Psoas muscle (tissue), 8 donors: ENCODE data around the gene TRIM42. TPM values are rescaled to one million over a fixed set of nuclear protein-coding genes. Genes with fewer than 3 reads are reported as not detected.

Experiments
- ATAC-seq, 4 donors: fragments of 200-7000 bp; cut with Tn5 transposase; one replicate each; pipeline ENCODE4 v1.9.1; 2020; ENCODE audit warnings: moderate library complexity in 3 of 4, mild to moderate bottlenecking in 2 of 4
- DNase-seq, 2 donors: peaks; one replicate each; pipeline ENCODE4 v3.0.0-alpha.2; 2020
- H3K27ac ChIP-seq: fragments of 200-600 bp; one replicate; pipeline ENCODE4 v1.8.0; 2022
- H3K27me3 ChIP-seq, 3 donors: fragments of 200-600 bp in 1 of 3; one replicate each; pipeline versions ENCODE4 v1.6.1 to v1.8.0; 2013 to 2022; ENCODE audit warnings: low read length in 2 of 3, mild to moderate bottlenecking in 2 of 3, moderate library complexity in 1 of 3; ENCODE audit not compliant: insufficient read depth in 3 of 3
- H3K36me3 ChIP-seq, 2 donors: fragments of 200-600 bp in 1 of 2; one replicate each; pipeline versions ENCODE4 v1.6.1 to v1.8.0; 2013 to 2022; ENCODE audit warnings: low read depth in 1 of 2, mild to moderate bottlenecking in 1 of 2, moderate library complexity in 1 of 2; ENCODE audit not compliant: insufficient read depth in 1 of 2
- H3K4me1 ChIP-seq: fragments of 200-600 bp; one replicate; pipeline ENCODE4 v1.8.0; 2022
- H3K4me3 ChIP-seq: fragments of 200-600 bp; one replicate; pipeline ENCODE4 v1.8.0; 2022; ENCODE audit warnings: mild to moderate bottlenecking
- H3K9me3 ChIP-seq: fragments of 200-600 bp; one replicate; pipeline ENCODE4 v1.8.0; 2022
- WGBS, 3 donors: extraction: QIAGEN DNeasy Blood & Tissue Kit; methylation state at CpG; one replicate each; pipeline versions ENCODE4 v1.1.6 to v1.1.7; 2013; 5-methylcytosine and 5-hydroxymethylcytosine counted together
- intact Hi-C, 2 donors: fragments of 100-400 bp; cut with DNase I; formaldehyde crosslinking; loops; one replicate each; pipeline versions ENCODE4 v1.11.0 to v1.14.2; 2022
- polyA plus RNA-seq, 3 donors: library from polyadenylated mRNA; stranded (reverse); fragments of 200-250 nt; gene quantifications; one replicate each; pipeline ENCODE4 v1.2.3, GENCODE V29; 2013
- total RNA-seq, 4 donors: library from RNA; stranded (reverse); fragmentation: NEBNext Ultra II Directional in 2 of 4; extraction: Animal tissue kit (Norgen Biotek cat#: 25700) in 2 of 4; gene quantifications; one replicate each; pipeline versions ENCODE4 v1.2.1 to v1.2.4, GENCODE V29; 2021 to 2023
- TF ChIP-seq, protein P1 (sequence below): fragments of 200-600 bp; IDR thresholded peaks from one replicate; pipeline ENCODE4 v1.8.0; 2022; ENCODE audit warnings: antibody characterized with exemption
- donor health status: healthy with polysubstance abuse.
- donor health status: DM: no; HTN: no; CAD: no; lungs with moderate emphysema.
- donor health status: Bipolar disorder and iron deficiency.
- donor health status: healthy.
- donor health status: DM: yes; HTN: yes; CAD: no.
- donor health status: DM: no; HTN: no; CAD: no.
- donor health status: DM: no; HTN: no; CAD: no.
- donor health status: DM: yes; HTN: yes; CAD: no.

TRIM42 gene
- total and polyA plus RNA-seq, 7 donors: 0.06 TPM; not detected in 6

DNA sequence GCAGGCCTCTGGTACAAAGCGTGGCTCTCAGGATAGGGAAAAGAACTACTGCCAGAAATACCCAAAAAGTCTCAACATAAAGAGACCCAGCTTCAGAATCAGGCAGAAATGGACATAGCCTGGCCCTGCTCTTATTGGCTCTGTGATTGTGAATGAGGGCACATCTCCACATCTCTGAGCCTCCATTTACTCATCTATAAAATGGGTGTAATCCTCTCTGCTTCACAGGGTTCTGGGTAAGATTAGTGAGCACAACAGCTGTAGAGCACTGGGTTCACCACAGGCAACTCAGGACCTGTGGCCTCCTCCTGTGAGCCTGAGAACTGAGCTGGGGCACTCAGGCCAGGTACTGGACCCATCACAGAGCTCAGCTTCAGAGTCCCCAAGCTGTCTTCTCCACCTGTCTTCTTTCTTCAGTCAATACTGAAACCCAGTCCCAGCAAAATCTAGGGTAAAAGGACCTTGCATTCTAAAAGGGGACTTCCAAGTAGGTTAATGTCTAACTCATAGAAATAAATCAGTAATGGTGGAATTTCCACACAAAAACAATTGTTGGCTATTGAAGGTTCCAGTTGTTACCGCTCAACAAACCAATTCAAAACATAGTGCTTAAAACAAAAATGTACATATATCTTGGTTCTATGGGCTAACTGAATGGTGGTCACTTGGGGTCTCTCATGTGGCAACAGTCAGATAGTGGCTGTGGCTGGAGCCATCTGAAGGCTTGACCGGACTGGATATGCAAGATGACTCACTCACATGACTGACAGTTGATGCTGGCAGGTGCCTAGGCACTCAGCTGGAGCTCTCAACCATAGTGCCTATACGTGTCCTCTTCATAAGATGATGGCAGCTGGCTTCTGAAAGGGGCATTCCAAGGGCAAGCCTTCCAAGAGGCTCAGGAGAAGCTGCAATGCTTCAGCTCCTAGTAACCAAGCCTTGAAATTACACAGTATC is 47.3 kb downstream of the TRIM42 start:
- TF ChIP-seq, protein P1, sequence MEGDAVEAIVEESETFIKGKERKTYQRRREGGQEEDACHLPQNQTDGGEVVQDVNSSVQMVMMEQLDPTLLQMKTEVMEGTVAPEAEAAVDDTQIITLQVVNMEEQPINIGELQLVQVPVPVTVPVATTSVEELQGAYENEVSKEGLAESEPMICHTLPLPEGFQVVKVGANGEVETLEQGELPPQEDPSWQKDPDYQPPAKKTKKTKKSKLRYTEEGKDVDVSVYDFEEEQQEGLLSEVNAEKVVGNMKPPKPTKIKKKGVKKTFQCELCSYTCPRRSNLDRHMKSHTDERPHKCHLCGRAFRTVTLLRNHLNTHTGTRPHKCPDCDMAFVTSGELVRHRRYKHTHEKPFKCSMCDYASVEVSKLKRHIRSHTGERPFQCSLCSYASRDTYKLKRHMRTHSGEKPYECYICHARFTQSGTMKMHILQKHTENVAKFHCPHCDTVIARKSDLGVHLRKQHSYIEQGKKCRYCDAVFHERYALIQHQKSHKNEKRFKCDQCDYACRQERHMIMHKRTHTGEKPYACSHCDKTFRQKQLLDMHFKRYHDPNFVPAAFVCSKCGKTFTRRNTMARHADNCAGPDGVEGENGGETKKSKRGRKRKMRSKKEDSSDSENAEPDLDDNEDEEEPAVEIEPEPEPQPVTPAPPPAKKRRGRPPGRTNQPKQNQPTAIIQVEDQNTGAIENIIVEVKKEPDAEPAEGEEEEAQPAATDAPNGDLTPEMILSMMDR: no peak
- no peak overlapping the region for H3K4me3 ChIP-seq
- WGBS, 3 donors: 84 to 86% (median 85%) methylated on average over 4 of the region's 4 CpGs
- no peak overlapping the region for H3K27ac ChIP-seq
- H3K36me3 ChIP-seq: no peaks in the 10 kb centered on the region
- DNase-seq (no peak), ATAC-seq (no peak)
- H3K4me1 ChIP-seq: no peaks in the 10 kb centered on the region
- intact Hi-C loops: no loop called here
- H3K27me3 ChIP-seq: no peaks in the 10 kb centered on the region
- H3K9me3 ChIP-seq: no peaks in the 10 kb centered on the region

DNA sequence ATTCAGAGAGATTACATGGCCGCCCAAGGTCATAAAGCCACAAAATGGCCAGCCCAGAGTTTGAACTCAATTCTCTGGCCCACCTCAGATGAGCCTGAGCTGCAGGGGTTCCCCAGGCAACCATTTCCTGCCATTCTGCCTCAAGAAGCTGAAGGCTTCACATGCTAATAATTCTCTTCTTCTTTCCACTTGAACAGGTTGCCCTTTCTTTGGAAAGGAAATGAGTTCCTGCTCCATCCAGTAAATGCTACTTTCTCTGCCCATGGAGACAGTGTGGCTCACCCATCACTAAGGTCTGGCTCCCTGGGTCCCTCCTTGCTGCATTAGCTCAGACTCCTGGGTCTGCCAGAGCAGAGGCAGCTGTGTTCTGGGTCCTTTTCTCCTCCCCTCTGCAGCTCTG is 48.2 kb downstream of the TRIM42 start:
- intact Hi-C loops: no loop called here
- DNase-seq (no peak), ATAC-seq (no peak)
- 78 to 88% (median 86%) methylated on average over 1 of the region's 1 CpG for WGBS, 3 donors
- Histone ChIP-seq H3K27me3 (no peaks in the 10 kb centered on the region), H3K4me1 (no peaks in the 10 kb centered on the region), H3K36me3 (no peaks in the 10 kb centered on the region), H3K4me3 (no peak overlapping the region), H3K9me3 (no peaks in the 10 kb centered on the region), H3K27ac (no peak overlapping the region)
- TF ChIP-seq, protein P1: no peak

DNA sequence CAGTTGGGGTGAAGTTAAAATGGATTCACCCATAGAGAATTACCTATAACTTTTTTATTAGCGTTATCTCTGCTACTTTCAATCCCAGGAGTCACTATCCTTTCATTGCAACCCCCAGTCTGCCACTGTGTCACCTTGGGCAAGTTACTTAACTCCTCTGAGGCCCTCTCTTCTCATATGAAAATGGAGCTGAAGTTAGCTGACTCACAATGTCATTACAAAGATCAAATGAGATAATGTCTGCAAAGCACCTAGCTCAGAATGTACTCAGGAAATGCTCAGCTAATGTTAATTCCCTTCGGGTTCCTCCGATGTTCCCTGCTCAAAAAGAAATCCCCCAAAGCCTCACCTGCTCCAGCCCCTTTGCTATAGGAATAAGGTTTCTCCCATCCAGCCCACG is 50.0 kb downstream of the TRIM42 start:
- TF ChIP-seq, protein P1: no peak
- Histone ChIP-seq H3K36me3 (no peaks in the 10 kb centered on the region), H3K9me3 (no peaks in the 10 kb centered on the region), H3K4me3 (no peak overlapping the region), H3K4me1 (no peaks in the 10 kb centered on the region), H3K27ac (no peak overlapping the region), H3K27me3 (no peaks in the 10 kb centered on the region)
- 73 to 84% (median 81%) methylated on average over 4 of the region's 4 CpGs for WGBS, 3 donors
- DNase-seq (no peak), ATAC-seq (no peak)
- intact Hi-C loops: no loop called here

DNA sequence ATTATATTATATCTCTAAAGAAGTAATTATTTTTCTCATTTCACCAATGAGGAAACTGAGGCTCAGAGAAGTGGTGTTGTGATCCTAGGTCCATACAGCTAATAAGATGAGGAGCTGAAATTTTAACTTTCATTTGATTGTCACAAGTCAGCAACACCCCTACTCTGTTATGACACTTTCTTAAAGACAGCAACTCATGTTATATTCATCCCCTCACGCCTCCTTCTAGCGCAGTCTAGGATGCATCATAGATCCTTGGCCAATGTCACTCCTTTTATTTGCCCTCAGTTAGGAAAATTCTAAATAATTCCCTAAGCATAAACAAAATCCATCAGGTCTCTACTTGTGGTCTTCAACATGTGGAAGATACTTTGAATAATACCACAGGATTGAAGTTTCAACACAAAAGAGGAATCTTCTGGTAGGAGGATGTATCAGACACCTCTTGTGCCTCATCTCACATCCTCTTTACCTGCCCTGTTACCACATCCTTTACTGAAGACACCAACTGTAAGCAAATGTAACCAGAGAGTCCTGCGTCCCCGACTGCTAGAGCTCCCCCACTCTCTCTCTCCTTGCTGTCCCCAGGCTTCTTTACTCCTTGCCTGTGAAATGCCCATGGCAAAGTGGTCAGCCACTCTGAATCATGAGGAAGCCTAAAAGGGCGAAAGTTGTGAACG is 53.7 kb downstream of the TRIM42 start:
- Histone ChIP-seq H3K36me3 (no peaks in the 10 kb centered on the region), H3K9me3 (no peaks in the 10 kb centered on the region), H3K4me3 (no peak overlapping the region), H3K4me1 (no peaks in the 10 kb centered on the region), H3K27me3 (no peaks in the 10 kb centered on the region), H3K27ac (no peak overlapping the region)
- WGBS, 3 donors: 72 to 87% (median 86%) methylated on average over 6 of the region's 6 CpGs
- intact Hi-C loops: loop anchor here in 1 of 2 donors (10.0 kb wide), 1 partner anchor 797 kb away; the partner anchor contains the start of gene CLSTN2
- TF ChIP-seq, protein P1: no peak
- DNase-seq: no peak
- no peak for ATAC-seq
